Measurements from ENCODE around the gene USH2A.

USH2A gene

GRCh38 chr1:216303690-216304089, 119.6 kb downstream of the USH2A start:
- TF ChIP-seq CTCF (conservative IDR thresholded peaks at IDR 0.05; ENCODE audit: low read depth, low read length), result no peak
- DNase-seq (ENCODE audit: low read depth), result no peak
- no peak overlapping the region for H3K4me3 ChIP-seq (ENCODE audit: low read length)

GRCh38 chr1:216293683-216294082, 129.6 kb downstream of the USH2A start:
- no peak for TF ChIP-seq CTCF (conservative IDR thresholded peaks at IDR 0.05; ENCODE audit: low read depth, low read length)
- no peak overlapping the region for H3K4me3 ChIP-seq (ENCODE audit: low read length)
- DNase-seq (ENCODE audit: low read depth), result no peak

GRCh38 chr1:216290074-216290473, 133.2 kb downstream of the USH2A start:
- DNase-seq (ENCODE audit: low read depth), result no peak
- H3K4me3 ChIP-seq (ENCODE audit: low read length), result no peak overlapping the region
- no peak for TF ChIP-seq CTCF (conservative IDR thresholded peaks at IDR 0.05; ENCODE audit: low read depth, low read length)

GRCh38 chr1:216285052-216285451, 138.2 kb downstream of the USH2A start:
- no peak overlapping the region for H3K4me3 ChIP-seq (ENCODE audit: low read length)
- TF ChIP-seq CTCF (conservative IDR thresholded peaks at IDR 0.05; ENCODE audit: low read depth, low read length), result no peak
- DNase-seq (ENCODE audit: low read depth), result no peak

GRCh38 chr1:216281757-216282156, 141.5 kb downstream of the USH2A start:
- no peak overlapping the region for H3K4me3 ChIP-seq (ENCODE audit: low read length)
- no peak for TF ChIP-seq CTCF (conservative IDR thresholded peaks at IDR 0.05; ENCODE audit: low read depth, low read length)
- no peak for DNase-seq (ENCODE audit: low read depth)

- no peak for DNase-seq (ENCODE audit: low read depth)
- no peak for TF ChIP-seq CTCF (conservative IDR thresholded peaks at IDR 0.05; ENCODE audit: low read depth, low read length)
- H3K4me3 ChIP-seq (ENCODE audit: low read length), result no peak overlapping the region
These were observed 153.0 kb downstream of the USH2A start for GRCh38 chr1:216270086-216270773.

GRCh38 chr1:216261631-216262030, 161.6 kb downstream of the USH2A start:
- DNase-seq (ENCODE audit: low read depth), result no peak
- no peak for TF ChIP-seq CTCF (conservative IDR thresholded peaks at IDR 0.05; ENCODE audit: low read depth, low read length)

More at GRCh38 chr1:216261631-216262030, 161.6 kb downstream of the USH2A start:
- no peak overlapping the region for H3K4me3 ChIP-seq (ENCODE audit: low read length)
